Measurements from ENCODE around the gene PPARD. TPM values are rescaled to one million over a fixed set of nuclear protein-coding genes. Genes with fewer than 3 reads are reported as not detected.
A peak's percentile ranks its signal among the peaks of the same experiment; 100 is the strongest.
"Not testable (repeated sequence)": the region's sequence is repeated elsewhere in the genome, so short reads cannot be mapped to it uniquely, and the experiment has no call there.

Gene PPARD
- polyA plus RNA-seq, 3 donors: 1.2 to 22.0 (median 2.4) TPM

GRCh38 chr6:35435074-35435837 is 92.9 kb downstream of the PPARD start:
- Histone ChIP-seq H3K36me3 (replicated peaks in 1 of 2; ENCODE audit: control insufficient read depth in 1 of 2, insufficient read depth in 2 of 2, low read length in 2 of 2) (no peaks in the 10 kb centered on the region), H3K9ac (ENCODE audit: insufficient read depth, low read length, poor library complexity, severe bottlenecking) (peak overlapping the region; percentile 15), H3K4me2 (replicated peaks; ENCODE audit: extremely low read depth, low read length, poor library complexity, severe bottlenecking) (no peak overlapping the region), H3K79me2 (ENCODE audit: insufficient read depth, low read length) (no peaks in the 10 kb centered on the region), H3K4me3 (replicated peaks in 1 of 3; ENCODE audit: low read depth in 2 of 3, low read length in 3 of 3) (no peak overlapping the region), H2AFZ (ENCODE audit: insufficient read depth, low read depth, low read length, poor library complexity, severe bottlenecking) (no peak overlapping the region), H4K20me1 (ENCODE audit: insufficient read depth, low read length) (no peaks in the 10 kb centered on the region), H3K27me3 (ENCODE audit: control insufficient read depth in 2 of 2, insufficient read depth in 2 of 2, low read length in 2 of 2) (no peaks in the 10 kb centered on the region), H3K4me1 (ENCODE audit: control insufficient read depth in 1 of 2, insufficient read depth in 2 of 2, low read length in 2 of 2) (no peaks in the 10 kb centered on the region), H3K27ac (ENCODE audit: low read depth in 1 of 2, low read length in 2 of 2) (no peak overlapping the region), H3K9me3 (replicated peaks in 1 of 2; ENCODE audit: control insufficient read depth in 1 of 2, insufficient read depth in 1 of 2, low read length in 2 of 2) (peaks cover 2 to 5% of the 10 kb centered on the region in 2 donors)
- no peak for DNase-seq
- whole genome bisulfite sequencing (ENCODE audit: insufficient coverage): 93% methylated on average over 10 of the region's 16 CpGs
- H3K9me3 Mint-ChIP-seq: peaks cover 1 to 8% (median 5%) of the 10 kb centered on the region in 7 donors
- no peak overlapping the region for H3K4me3 Mint-ChIP-seq
- peaks cover 3% of the 10 kb centered on the region for H3K4me1 Mint-ChIP-seq
- no peaks in the 10 kb centered on the region for H3K36me3 Mint-ChIP-seq
- H3K27ac Mint-ChIP-seq: peak overlapping the region in 1 of 7 donors; percentile 80
- intact Hi-C loops (cut with micrococcal nuclease): no loop called here
- peaks cover 3 to 5% (median 4%) of the 10 kb centered on the region in 3 donors for H3K27me3 Mint-ChIP-seq (ENCODE audit: low read depth in 3 of 3)
- TF ChIP-seq CTCF (IDR thresholded peaks at IDR 0.05): no peak

- H3K4me3 Mint-ChIP-seq: no peak overlapping the region
- peaks cover 3 to 6% (median 4%) of the 10 kb centered on the region in 3 donors for H3K27me3 Mint-ChIP-seq (ENCODE audit: low read depth in 3 of 3)
- Histone ChIP-seq H3K4me2 (replicated peaks; ENCODE audit: extremely low read depth, low read length, poor library complexity, severe bottlenecking) (no peak overlapping the region), H3K9ac (ENCODE audit: insufficient read depth, low read length, poor library complexity, severe bottlenecking) (no peak overlapping the region), H3K27ac (ENCODE audit: low read depth in 1 of 2, low read length in 2 of 2) (no peak overlapping the region), H4K20me1 (ENCODE audit: insufficient read depth, low read length) (no peaks in the 10 kb centered on the region), H3K4me3 (replicated peaks in 1 of 3; ENCODE audit: low read depth in 2 of 3, low read length in 3 of 3) (no peak overlapping the region), H3K36me3 (replicated peaks in 1 of 2; ENCODE audit: control insufficient read depth in 1 of 2, insufficient read depth in 2 of 2, low read length in 2 of 2) (no peaks in the 10 kb centered on the region), H3K79me2 (ENCODE audit: insufficient read depth, low read length) (no peaks in the 10 kb centered on the region), H3K4me1 (ENCODE audit: control insufficient read depth in 1 of 2, insufficient read depth in 2 of 2, low read length in 2 of 2) (no peaks in the 10 kb centered on the region), H2AFZ (ENCODE audit: insufficient read depth, low read depth, low read length, poor library complexity, severe bottlenecking) (no peak overlapping the region), H3K9me3 (replicated peaks in 1 of 2; ENCODE audit: control insufficient read depth in 1 of 2, insufficient read depth in 1 of 2, low read length in 2 of 2) (no peaks in the 10 kb centered on the region), H3K27me3 (ENCODE audit: control insufficient read depth in 2 of 2, insufficient read depth in 2 of 2, low read length in 2 of 2) (no peaks in the 10 kb centered on the region)
- H3K9me3 Mint-ChIP-seq: no peaks in the 10 kb centered on the region
- WGBS (ENCODE audit: insufficient coverage): 85% methylated on average over 5 of the region's 8 CpGs
- intact Hi-C loops (cut with micrococcal nuclease): no loop called here
- no peak for TF ChIP-seq CTCF (IDR thresholded peaks at IDR 0.05)
- H3K36me3 Mint-ChIP-seq: no peaks in the 10 kb centered on the region
- H3K4me1 Mint-ChIP-seq: peaks cover 3% of the 10 kb centered on the region
- DNase-seq: no peak
- H3K27ac Mint-ChIP-seq: no peak overlapping the region
Measured at GRCh38 chr6:35436071-35436857, 93.9 kb downstream of the PPARD start.

- H3K79me2 ChIP-seq (ENCODE audit: insufficient read depth, low read length); H3K9me3 Mint-ChIP-seq; H3K9ac ChIP-seq (ENCODE audit: insufficient read depth, low read length, poor library complexity, severe bottlenecking); H3K4me3 ChIP-seq (replicated peaks in 1 of 3; ENCODE audit: low read depth in 2 of 3, low read length in 3 of 3); H3K4me1 Mint-ChIP-seq; H3K4me1 ChIP-seq (ENCODE audit: control insufficient read depth in 1 of 2, insufficient read depth in 2 of 2, low read length in 2 of 2); H3K9me3 ChIP-seq (replicated peaks in 1 of 2; ENCODE audit: control insufficient read depth in 1 of 2, insufficient read depth in 1 of 2, low read length in 2 of 2); H2AFZ ChIP-seq (ENCODE audit: insufficient read depth, low read depth, low read length, poor library complexity, severe bottlenecking); H3K36me3 Mint-ChIP-seq; H3K4me2 ChIP-seq (replicated peaks; ENCODE audit: extremely low read depth, low read length, poor library complexity, severe bottlenecking); H3K36me3 ChIP-seq (replicated peaks in 1 of 2; ENCODE audit: control insufficient read depth in 1 of 2, insufficient read depth in 2 of 2, low read length in 2 of 2); H4K20me1 ChIP-seq (ENCODE audit: insufficient read depth, low read length); H3K4me3 Mint-ChIP-seq; H3K27me3 ChIP-seq (ENCODE audit: control insufficient read depth in 2 of 2, insufficient read depth in 2 of 2, low read length in 2 of 2); H3K27ac Mint-ChIP-seq; DNase-seq; intact Hi-C loops (cut with micrococcal nuclease); H3K27ac ChIP-seq (ENCODE audit: low read depth in 1 of 2, low read length in 2 of 2): not testable (repeated sequence)
- peaks cover 4 to 14% (median 6%) of the 10 kb centered on the region in 3 donors for H3K27me3 Mint-ChIP-seq (ENCODE audit: low read depth in 3 of 3)
- WGBS (ENCODE audit: insufficient coverage): no CpG with 5 or more reads among the region's 7 CpGs
Measured at GRCh38 chr6:35438378-35439065, 96.2 kb downstream of the PPARD start.
